NCI-H2171 treated with DMSO at 0.1 percent for 48 hours (cell line): ENCODE data around the gene FAM120A.
"Not testable (repeated sequence)": the region's sequence is repeated elsewhere in the genome, so short reads cannot be mapped to it uniquely, and the experiment has no call there.

ENCODE experiments used
- DNase-seq: peaks from one replicate; lab custom pipeline; 2025; lab: John Stamatoyannopoulos, UW

Gene FAM120A

GRCh38 chr9:93450945-93451815, at the start of gene FAM120A:
TSS of gene FAM120A (plus strand) at chr9:93451685. CDS start at chr9:93451916, 231 bp downstream.
- peak; percentile 62 for DNase-seq

GRCh38 chr9:93406371-93406770, 45.1 kb upstream of the FAM120A start:
- DNase-seq, result no peak

- DNase-seq, result no peak
Measured at GRCh38 chr9:93413530-93413929, 38.0 kb upstream of the FAM120A start.

- DNase-seq, result no peak
Measured at GRCh38 chr9:93415176-93415690, 36.3 kb upstream of the FAM120A start.

- no peak for DNase-seq
Measured at GRCh38 chr9:93416530-93417235, 34.8 kb upstream of the FAM120A start.

- DNase-seq, result no peak
Measured at GRCh38 chr9:93417538-93417937, 33.9 kb upstream of the FAM120A start.

- no peak for DNase-seq
Measured at GRCh38 chr9:93419023-93419422, 32.5 kb upstream of the FAM120A start.

- no peak for DNase-seq
Measured at GRCh38 chr9:93422977-93423616, 28.4 kb upstream of the FAM120A start.

- no peak for DNase-seq
Measured at GRCh38 chr9:93427655-93428379, 23.7 kb upstream of the FAM120A start.

- DNase-seq, result peak; percentile 6
Measured at GRCh38 chr9:93431539-93432105, 19.9 kb upstream of the FAM120A start.

GRCh38 chr9:93432964-93433363, 18.5 kb upstream of the FAM120A start:
- DNase-seq, result no peak

- DNase-seq, result no peak
Measured at GRCh38 chr9:93434056-93434455, 17.4 kb upstream of the FAM120A start.

- DNase-seq, result no peak
Measured at GRCh38 chr9:93435386-93435785, 16.1 kb upstream of the FAM120A start.

- DNase-seq, result no peak
Measured at GRCh38 chr9:93436218-93436617, 15.3 kb upstream of the FAM120A start.

GRCh38 chr9:93436655-93437407, 14.7 kb upstream of the FAM120A start:
- DNase-seq, result no peak

- DNase-seq, result no peak
Measured at GRCh38 chr9:93437996-93438395, 13.5 kb upstream of the FAM120A start.

- DNase-seq, result not testable (repeated sequence)
Measured at GRCh38 chr9:93439301-93439700, 12.2 kb upstream of the FAM120A start.

GRCh38 chr9:93440896-93441580, 10.4 kb upstream of the FAM120A start:
- no peak for DNase-seq

- no peak for DNase-seq
Measured at GRCh38 chr9:93446073-93446472, 5.4 kb upstream of the FAM120A start.

GRCh38 chr9:93447655-93448054, 3.8 kb upstream of the FAM120A start:
- DNase-seq, result no peak
